H9 (cell line): ENCODE results near the gene SSBP2. TPM values are rescaled to one million over a fixed set of nuclear protein-coding genes. Genes with fewer than 3 reads are reported as not detected.

Source experiments
- DNase-seq: peaks from one replicate; pipeline ENCODE4 v3.0.0-alpha.2; 2017
- H2AFZ ChIP-seq: one replicate; pipeline ENCODE4 v1.6.1; 2013; ENCODE audit warnings: mild to moderate bottlenecking, low read length, control low read depth, moderate library complexity
- H2AK5ac ChIP-seq: 2 replicates; pipeline ENCODE4 v1.6.1; 2013; ENCODE audit warnings: low read length, control low read depth, mixed read lengths; ENCODE audit not compliant: insufficient read length
- H2BK120ac ChIP-seq: one replicate; pipeline ENCODE4 v1.6.1; 2013; ENCODE audit warnings: low read depth, mild to moderate bottlenecking, low read length, control low read depth, inconsistent platforms; ENCODE audit not compliant: poor library complexity, severe bottlenecking
- H2BK12ac ChIP-seq: 2 replicates; pipeline ENCODE4 v1.6.1; 2013; ENCODE audit warnings: low read length, control low read depth, mixed read lengths, low read depth; ENCODE audit not compliant: insufficient read length
- H2BK15ac ChIP-seq: 2 replicates; pipeline ENCODE4 v1.6.1; 2013; ENCODE audit warnings: low read depth, low read length, control low read depth
- H2BK20ac ChIP-seq: one replicate; pipeline ENCODE4 v1.6.1; 2013; ENCODE audit warnings: low read depth, mild to moderate bottlenecking, low read length, control low read depth, inconsistent platforms; ENCODE audit not compliant: poor library complexity, severe bottlenecking
- H2BK5ac ChIP-seq: 2 replicates; pipeline ENCODE4 v1.6.1; 2013; ENCODE audit warnings: low read length, control low read depth, mixed read lengths; ENCODE audit not compliant: insufficient read length
- H3K14ac ChIP-seq: 2 replicates; pipeline ENCODE4 v1.6.1; 2013; ENCODE audit warnings: low read length, control low read depth; ENCODE audit not compliant: insufficient read depth
- H3K18ac ChIP-seq: 2 replicates; pipeline ENCODE4 v1.6.1; 2013; ENCODE audit warnings: low read depth, mild to moderate bottlenecking, mixed read lengths, low read length, control low read depth; ENCODE audit not compliant: insufficient read length
- H3K23ac ChIP-seq: 2 replicates; pipeline ENCODE4 v1.6.1; 2013; ENCODE audit warnings: low read length, control low read depth, mixed read lengths, low read depth; ENCODE audit not compliant: insufficient read length
- H3K23me2 ChIP-seq: 2 replicates; pipeline ENCODE4 v1.6.1; 2013; ENCODE audit warnings: low read depth, mild to moderate bottlenecking, mixed read lengths, low read length, control low read depth; ENCODE audit not compliant: insufficient read length, poor library complexity, severe bottlenecking
- H3K27ac ChIP-seq: 2 replicates; pipeline ENCODE4 v1.5.1; 2013; ENCODE audit warnings: low read length, control low read depth, mixed read lengths, low read depth; ENCODE audit not compliant: insufficient read length
- H3K27me3 ChIP-seq: 2 replicates; pipeline ENCODE4 v1.6.1; 2013; ENCODE audit warnings: low read length, control low read depth, inconsistent platforms; ENCODE audit not compliant: insufficient read depth
- H3K4ac ChIP-seq: 2 replicates; pipeline ENCODE4 v1.6.1; 2013; ENCODE audit warnings: low read depth, mild to moderate bottlenecking, control low read depth, inconsistent platforms, low read length, moderate library complexity
- H3K4me1 ChIP-seq: 2 replicates; pipeline ENCODE4 v1.6.1; 2013; ENCODE audit warnings: low read length, control low read depth, inconsistent platforms; ENCODE audit not compliant: insufficient read depth
- H3K4me2 ChIP-seq: 2 replicates; pipeline ENCODE4 v1.6.1; 2013; ENCODE audit warnings: low read length, control low read depth, mixed read lengths; ENCODE audit not compliant: insufficient read length, insufficient read depth
- H3K56ac ChIP-seq: 2 replicates; pipeline ENCODE4 v1.6.1; 2013; ENCODE audit warnings: low read depth, mild to moderate bottlenecking, mixed read lengths, low read length, control low read depth; ENCODE audit not compliant: insufficient read length
- H3K79me1 ChIP-seq: 2 replicates; pipeline ENCODE4 v1.6.1; 2013; ENCODE audit warnings: low read depth, mild to moderate bottlenecking, moderate library complexity, low read length, control low read depth, inconsistent platforms; ENCODE audit not compliant: insufficient read depth, poor library complexity, severe bottlenecking
- H3K79me2 ChIP-seq: 2 replicates; pipeline ENCODE4 v1.6.1; 2013; ENCODE audit warnings: low read length, control low read depth, inconsistent platforms; ENCODE audit not compliant: insufficient read depth
- H3K9ac ChIP-seq: 2 replicates; pipeline ENCODE4 v1.6.1; 2013; ENCODE audit warnings: low read length, control low read depth, mixed read lengths; ENCODE audit not compliant: insufficient read length; ENCODE audit errors: extremely low read depth
- H3K9me3 ChIP-seq: one replicate; pipeline ENCODE4 v1.6.1; 2013; ENCODE audit warnings: low read depth, low read length, inconsistent platforms; ENCODE audit not compliant: control insufficient read depth
- H3T11ph ChIP-seq: one replicate; pipeline ENCODE4 v1.6.1; 2013; ENCODE audit warnings: mild to moderate bottlenecking, low read length, control low read depth, inconsistent platforms
- H4K20me1 ChIP-seq: one replicate; pipeline ENCODE4 v1.6.1; 2013; ENCODE audit not compliant: control insufficient read depth, insufficient read length, insufficient read depth
- H4K5ac ChIP-seq: 2 replicates; pipeline ENCODE4 v1.6.1; 2013; ENCODE audit warnings: low read depth, mild to moderate bottlenecking, mixed read lengths, low read length, control low read depth; ENCODE audit not compliant: insufficient read length
- H4K8ac ChIP-seq: replicated peaks from 2 replicates; pipeline ENCODE4 v1.6.1; 2013; ENCODE audit warnings: low read length, control low read depth, mixed read lengths, low read depth; ENCODE audit not compliant: insufficient read length
- H4K91ac ChIP-seq: 2 replicates; pipeline ENCODE4 v1.6.1; 2013; ENCODE audit warnings: low read depth, mild to moderate bottlenecking, moderate library complexity, mixed read lengths, low read length, control low read depth; ENCODE audit not compliant: insufficient read length
- H3K27ac Mint-ChIP-seq, 3 experiments: 2 replicates in 2 of 3; 3 replicates in 1 of 3; pipeline ENCODE4 v1.8.0; 2020 to 2021; ENCODE audit warnings: mixed read lengths in 3 of 3, mild to moderate bottlenecking in 1 of 3, moderate library complexity in 1 of 3
- H3K27me3 Mint-ChIP-seq: 2 replicates; pipeline ENCODE4 v1.8.0; 2021; ENCODE audit warnings: low read depth, mild to moderate bottlenecking, moderate library complexity, mixed read lengths
- H3K36me3 Mint-ChIP-seq, 3 experiments: 2 replicates in 2 of 3; 3 replicates in 1 of 3; pipeline ENCODE4 v1.8.0; 2020 to 2021; ENCODE audit warnings: low read depth in 3 of 3, mixed read lengths in 3 of 3; ENCODE audit not compliant: insufficient read depth in 1 of 3
- H3K4me1 Mint-ChIP-seq, 2 experiments: 2 replicates each; pipeline ENCODE4 v1.8.0; 2020; ENCODE audit warnings: mixed read lengths in 2 of 2
- H3K4me3 Mint-ChIP-seq, 2 experiments: 2 replicates in 1 of 2; 3 replicates in 1 of 2; pipeline ENCODE4 v1.8.0; 2020 to 2021; ENCODE audit warnings: mild to moderate bottlenecking in 2 of 2, mixed read lengths in 2 of 2, moderate library complexity in 1 of 2
- H3K9me3 Mint-ChIP-seq, 2 experiments: 2 replicates in 1 of 2; 3 replicates in 1 of 2; pipeline ENCODE4 v1.8.0; 2020; ENCODE audit warnings: mild to moderate bottlenecking in 2 of 2, mixed read lengths in 2 of 2, moderate library complexity in 1 of 2
- WGBS: extraction: QIAGEN DNeasy Blood & Tissue Kit; methylation state at CpG from one replicate; pipeline ENCODE4 v1.1.7; 2013; ENCODE audit warnings: missing lambda C conversion rate, low lambda C conversion rate, mixed read lengths; ENCODE audit not compliant: insufficient read length; ENCODE audit errors: extremely low coverage; 5-methylcytosine and 5-hydroxymethylcytosine counted together
- total RNA-seq: library from RNA; stranded (reverse); gene quantifications from 2 replicates; pipeline ENCODE4 v1.2.1, GENCODE V29; 2021
- TF ChIP-seq, protein P1 (sequence below): fragments of 200-600 bp; sonication (generic); conservative IDR thresholded peaks from 3 replicates; pipeline ENCODE4 v1.8.0; 2021; ENCODE audit warnings: antibody characterized with exemption, mild to moderate bottlenecking

SSBP2 gene
- total RNA-seq, 1 experiment from 2014 or later, result 35.6 TPM

DNA sequence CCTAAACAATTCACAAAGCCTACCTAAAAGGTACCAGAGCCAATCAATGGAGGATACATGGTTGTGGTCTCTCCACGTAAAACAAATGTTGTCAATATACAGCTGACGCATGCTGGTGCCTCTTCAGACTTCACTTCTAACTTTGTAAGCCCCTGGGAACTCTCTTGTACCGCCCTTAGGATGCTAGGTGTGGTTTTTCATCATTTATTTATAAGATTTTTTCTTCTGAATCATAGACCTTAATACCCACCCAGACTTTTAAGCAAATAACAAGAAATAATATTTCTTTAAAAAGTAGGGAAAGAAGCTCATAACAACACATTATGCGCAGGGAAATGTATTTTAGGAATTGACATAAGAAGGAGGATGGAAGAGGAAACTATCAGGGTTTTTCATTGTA lies 33.0 kb downstream of the SSBP2 start:
- Histone ChIP-seq H2BK5ac (no peak overlapping the region), H2BK120ac (no peak overlapping the region), H3K23me2 (no peaks in the 10 kb centered on the region), H3K18ac (no peak overlapping the region), H3K9ac (no peak overlapping the region), H2AFZ (no peak overlapping the region), H3K27ac (no peak overlapping the region), H2BK12ac (no peak overlapping the region), H3K79me1 (no peaks in the 10 kb centered on the region), H4K20me1 (no peaks in the 10 kb centered on the region), H3K23ac (no peak overlapping the region), H3K79me2 (no peaks in the 10 kb centered on the region), H3K4ac (no peak overlapping the region), H4K91ac (no peak overlapping the region), H3K9me3 (no peaks in the 10 kb centered on the region), H3K14ac (no peak overlapping the region), H3K27me3 (no peaks in the 10 kb centered on the region; the same call in 1 of the 2 replicates), H4K8ac (no peak overlapping the region), H3K4me1 (no peaks in the 10 kb centered on the region; the same call in 1 of the 2 replicates), H3T11ph (no peak overlapping the region), H3K56ac (no peak overlapping the region), H3K4me2 (no peak overlapping the region), H2AK5ac (no peak overlapping the region), H4K5ac (no peak overlapping the region), H2BK15ac (no peak overlapping the region), H2BK20ac (no peak overlapping the region)
- peak overlapping the region in 1 of 3 experiments; percentile 48; a peak in 2 of 7 replicates for H3K27ac Mint-ChIP-seq
- TF ChIP-seq, protein P1, sequence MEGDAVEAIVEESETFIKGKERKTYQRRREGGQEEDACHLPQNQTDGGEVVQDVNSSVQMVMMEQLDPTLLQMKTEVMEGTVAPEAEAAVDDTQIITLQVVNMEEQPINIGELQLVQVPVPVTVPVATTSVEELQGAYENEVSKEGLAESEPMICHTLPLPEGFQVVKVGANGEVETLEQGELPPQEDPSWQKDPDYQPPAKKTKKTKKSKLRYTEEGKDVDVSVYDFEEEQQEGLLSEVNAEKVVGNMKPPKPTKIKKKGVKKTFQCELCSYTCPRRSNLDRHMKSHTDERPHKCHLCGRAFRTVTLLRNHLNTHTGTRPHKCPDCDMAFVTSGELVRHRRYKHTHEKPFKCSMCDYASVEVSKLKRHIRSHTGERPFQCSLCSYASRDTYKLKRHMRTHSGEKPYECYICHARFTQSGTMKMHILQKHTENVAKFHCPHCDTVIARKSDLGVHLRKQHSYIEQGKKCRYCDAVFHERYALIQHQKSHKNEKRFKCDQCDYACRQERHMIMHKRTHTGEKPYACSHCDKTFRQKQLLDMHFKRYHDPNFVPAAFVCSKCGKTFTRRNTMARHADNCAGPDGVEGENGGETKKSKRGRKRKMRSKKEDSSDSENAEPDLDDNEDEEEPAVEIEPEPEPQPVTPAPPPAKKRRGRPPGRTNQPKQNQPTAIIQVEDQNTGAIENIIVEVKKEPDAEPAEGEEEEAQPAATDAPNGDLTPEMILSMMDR, result no peak
- no peak overlapping the region for H3K4me3 Mint-ChIP-seq
- no peaks in the 10 kb centered on the region for H3K27me3 Mint-ChIP-seq
- peaks cover 36 to 54% of the 10 kb centered on the region in 2 experiments for H3K4me1 Mint-ChIP-seq
- no CpG with 5 or more reads among the region's 4 CpGs for WGBS
- peaks cover 0 to 8% (median 2%) of the 10 kb centered on the region in 3 experiments; a peak in 5 of 7 replicates for H3K36me3 Mint-ChIP-seq
- peaks cover 0 to 1% of the 10 kb centered on the region in 2 experiments; a peak in 1 of 5 replicates for H3K9me3 Mint-ChIP-seq
- no peak for DNase-seq
